ENCODE measurements around the gene MYADML2. TPM values are rescaled to one million over a fixed set of nuclear protein-coding genes. Genes with fewer than 3 reads are reported as not detected.

The MYADML2 gene
- total RNA-seq, 1 donor from 2014 or later: not detected

- intact Hi-C loops (cut with micrococcal nuclease): no loop called here
Observed at GRCh38 chr17:81913394-81914102, 33.5 kb downstream of the MYADML2 start.

- intact Hi-C loops (cut with micrococcal nuclease): no loop called here
Observed at GRCh38 chr17:81912441-81913309, 34.4 kb downstream of the MYADML2 start.

- intact Hi-C loops (cut with micrococcal nuclease): loop anchor here (1.0 to 2.0 kb wide), 3 partner anchors 19 to 51 kb away; partner anchors contain the start of gene P4HB
Observed at GRCh38 chr17:81911969-81912368, 35.1 kb downstream of the MYADML2 start.

- intact Hi-C loops (cut with micrococcal nuclease): loop anchor here (1.0 to 2.0 kb wide), 3 partner anchors 19 to 51 kb away; partner anchors contain the start of gene P4HB
Observed at GRCh38 chr17:81911277-81911961, 35.6 kb downstream of the MYADML2 start, which contains the start of gene PCYT2. Gene PCYT2 (minus strand): TSS chr17:81911399. CDS start chr17:81911355, 44 bp downstream.

GRCh38 chr17:81910840-81911276 lies 36.2 kb downstream of the MYADML2 start:
- intact Hi-C loops (cut with micrococcal nuclease): loop anchor here (1.0 to 2.0 kb wide), 3 partner anchors 18 to 50 kb away; partner anchors contain the start of gene P4HB

GRCh38 chr17:81909966-81910839 lies 36.8 kb downstream of the MYADML2 start:
- intact Hi-C loops (cut with micrococcal nuclease): loop anchor here (2.0 kb wide), 2 partner anchors 17 to 49 kb away; partner anchors contain the start of gene P4HB

GRCh38 chr17:81909231-81909630 lies 37.8 kb downstream of the MYADML2 start:
- intact Hi-C loops (cut with micrococcal nuclease): no loop called here

- intact Hi-C loops (cut with micrococcal nuclease): no loop called here
Observed at GRCh38 chr17:81908793-81909192, 38.2 kb downstream of the MYADML2 start.

GRCh38 chr17:81907219-81908145 lies 39.6 kb downstream of the MYADML2 start:
- intact Hi-C loops (cut with micrococcal nuclease): no loop called here

- intact Hi-C loops (cut with micrococcal nuclease): no loop called here
Observed at GRCh38 chr17:81906476-81907218, 40.4 kb downstream of the MYADML2 start.

- intact Hi-C loops (cut with micrococcal nuclease): no loop called here
Observed at GRCh38 chr17:81905993-81906392, 41.0 kb downstream of the MYADML2 start.

- intact Hi-C loops (cut with micrococcal nuclease): no loop called here
Observed at GRCh38 chr17:81905424-81905875, 41.6 kb downstream of the MYADML2 start.

GRCh38 chr17:81904600-81905423 lies 42.2 kb downstream of the MYADML2 start:
- intact Hi-C loops (cut with micrococcal nuclease): no loop called here

- intact Hi-C loops (cut with micrococcal nuclease): no loop called here
Observed at GRCh38 chr17:81903896-81904599, 43.0 kb downstream of the MYADML2 start.

- intact Hi-C loops (cut with micrococcal nuclease): no loop called here
Observed at GRCh38 chr17:81903415-81903831, 43.6 kb downstream of the MYADML2 start.

- intact Hi-C loops (cut with micrococcal nuclease): no loop called here
Observed at GRCh38 chr17:81902653-81903414, 44.2 kb downstream of the MYADML2 start.

All from T-helper 2 cell treated with Interferon-gamma antibody and Interleukin-4, amounts not matched to agents 100 ng/mL and 5 ng/mL, for 36 hours (primary cell).